ENCODE measurements around the gene MCM3AP. TPM values are rescaled to one million over a fixed set of nuclear protein-coding genes. Genes with fewer than 3 reads are reported as not detected.

The MCM3AP gene
- polyA plus RNA-seq, 4 donors, result 65.3 to 106 (median 73.4) TPM

DNA sequence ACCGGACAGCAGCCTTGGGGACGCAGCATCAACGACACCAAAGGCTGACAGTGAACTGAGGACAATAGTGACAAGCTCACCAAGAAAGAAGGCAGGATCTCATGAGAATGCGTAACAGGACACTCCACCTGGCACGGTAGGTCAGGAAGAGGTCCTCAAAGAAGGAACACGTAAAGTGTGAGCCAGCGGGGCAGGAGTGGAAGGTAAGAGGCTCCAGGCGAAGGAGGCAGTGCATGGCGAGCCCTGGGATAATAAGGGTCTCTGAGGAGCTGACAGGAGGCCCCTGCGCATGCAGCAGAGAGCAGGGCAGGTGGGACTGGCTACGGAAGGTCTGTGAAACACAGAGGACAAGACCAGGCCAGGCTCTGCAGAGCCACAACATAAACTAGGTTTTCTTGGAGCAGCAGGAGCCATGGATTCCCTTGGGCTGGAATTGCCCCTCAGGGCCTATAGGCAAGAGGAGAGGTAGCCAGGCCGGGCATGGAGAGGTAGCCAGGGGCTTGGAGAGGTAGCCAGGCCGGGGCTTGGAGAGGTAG, 65.1 kb downstream of the MCM3AP start:
- no peak for DNase-seq (ENCODE audit: low read depth in 4 of 4, low spot score in 3 of 4)

DNA sequence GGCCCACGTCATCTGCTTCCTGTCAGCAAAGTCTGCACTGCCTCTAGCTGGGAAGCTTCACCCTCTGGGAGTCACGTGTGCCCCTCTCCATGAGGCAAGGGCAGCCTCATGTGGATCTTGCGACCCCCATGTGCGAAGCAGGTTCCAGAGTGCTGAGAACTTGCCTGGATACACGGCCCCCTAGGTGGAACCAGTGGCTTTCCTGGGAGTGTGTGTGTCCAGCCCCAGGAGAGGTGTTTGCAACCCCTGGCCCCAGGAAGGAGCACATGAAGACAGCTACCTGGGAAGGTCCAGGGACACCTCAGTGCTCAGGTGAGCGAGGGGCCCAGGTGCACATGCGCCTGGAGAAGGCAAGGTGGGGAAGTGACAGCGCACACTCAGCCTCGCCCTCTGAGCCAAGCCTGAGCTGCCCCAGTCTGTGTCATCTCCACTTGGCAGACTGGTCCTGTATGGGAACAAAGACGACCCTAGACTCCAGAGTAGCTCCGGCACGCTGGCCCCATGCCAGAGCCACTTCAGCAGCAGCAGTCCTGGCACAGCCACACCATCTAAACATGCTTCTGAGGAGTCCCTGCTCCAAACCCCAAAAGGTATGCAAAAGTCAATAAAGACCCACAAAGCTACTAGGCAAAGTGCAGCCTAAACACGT, 65.7 kb downstream of the MCM3AP start:
- DNase-seq (ENCODE audit: low read depth in 4 of 4, low spot score in 3 of 4), result no peak

- DNase-seq (ENCODE audit: low read depth in 4 of 4, low spot score in 3 of 4), result no peak
These were observed 66.4 kb downstream of the MCM3AP start for GRCh38 chr21:46218906-46219590.

- DNase-seq (ENCODE audit: low read depth in 4 of 4, low spot score in 3 of 4), result no peak
These were observed 67.8 kb downstream of the MCM3AP start for GRCh38 chr21:46217511-46218196.

- DNase-seq (ENCODE audit: low read depth in 4 of 4, low spot score in 3 of 4), result no peak
These were observed 69.2 kb downstream of the MCM3AP start for GRCh38 chr21:46216132-46216747.

GRCh38 chr21:46215436-46216131, 69.8 kb downstream of the MCM3AP start:
- no peak for DNase-seq (ENCODE audit: low read depth in 4 of 4, low spot score in 3 of 4)

DNA sequence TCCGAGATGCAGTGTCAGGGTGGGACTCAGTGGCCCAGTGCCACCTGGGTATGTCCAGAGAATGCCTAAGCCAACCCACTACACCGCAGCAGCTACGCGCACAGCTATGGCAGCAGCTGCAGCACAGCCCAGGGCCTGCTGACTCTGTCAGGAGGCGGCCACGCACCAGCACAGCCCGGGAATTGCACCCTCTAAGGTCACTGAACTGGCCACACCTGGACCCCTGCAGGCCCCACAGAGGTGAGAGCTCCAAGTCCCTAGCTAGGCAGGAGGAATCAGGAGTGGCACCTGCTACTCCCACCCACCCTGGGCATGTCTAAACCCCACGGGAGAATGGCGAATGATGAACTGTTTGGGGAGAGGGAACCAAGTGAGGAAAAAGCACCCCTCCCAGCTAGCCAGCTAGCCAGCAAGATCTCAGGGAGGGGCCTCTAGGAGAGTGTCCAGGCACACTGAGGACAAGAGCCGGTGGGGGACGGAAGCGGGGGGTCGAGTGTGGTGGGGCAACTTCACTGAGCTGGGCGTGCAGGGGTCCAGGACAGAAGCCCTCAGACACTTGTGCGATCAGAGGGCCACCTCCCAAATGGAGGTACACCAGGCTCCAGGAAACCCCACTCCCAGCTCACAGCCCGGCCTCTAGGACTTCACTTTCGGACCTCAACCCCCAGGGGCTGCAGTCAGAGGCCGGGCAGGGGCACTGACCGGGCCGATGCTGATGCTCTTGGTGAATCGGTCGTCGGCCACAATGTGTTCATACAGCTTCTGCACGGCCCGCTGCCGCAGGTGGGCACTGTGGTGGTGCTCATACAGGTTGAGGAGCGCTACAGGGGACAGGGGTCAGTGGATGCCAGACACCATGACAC, 70.7 kb downstream of the MCM3AP start:
- DNase-seq (ENCODE audit: low read depth in 4 of 4, low spot score in 3 of 4), result no peak

GRCh38 chr21:46213620-46214286, 71.7 kb downstream of the MCM3AP start:
- no peak for DNase-seq (ENCODE audit: low read depth in 4 of 4, low spot score in 3 of 4)

DNA sequence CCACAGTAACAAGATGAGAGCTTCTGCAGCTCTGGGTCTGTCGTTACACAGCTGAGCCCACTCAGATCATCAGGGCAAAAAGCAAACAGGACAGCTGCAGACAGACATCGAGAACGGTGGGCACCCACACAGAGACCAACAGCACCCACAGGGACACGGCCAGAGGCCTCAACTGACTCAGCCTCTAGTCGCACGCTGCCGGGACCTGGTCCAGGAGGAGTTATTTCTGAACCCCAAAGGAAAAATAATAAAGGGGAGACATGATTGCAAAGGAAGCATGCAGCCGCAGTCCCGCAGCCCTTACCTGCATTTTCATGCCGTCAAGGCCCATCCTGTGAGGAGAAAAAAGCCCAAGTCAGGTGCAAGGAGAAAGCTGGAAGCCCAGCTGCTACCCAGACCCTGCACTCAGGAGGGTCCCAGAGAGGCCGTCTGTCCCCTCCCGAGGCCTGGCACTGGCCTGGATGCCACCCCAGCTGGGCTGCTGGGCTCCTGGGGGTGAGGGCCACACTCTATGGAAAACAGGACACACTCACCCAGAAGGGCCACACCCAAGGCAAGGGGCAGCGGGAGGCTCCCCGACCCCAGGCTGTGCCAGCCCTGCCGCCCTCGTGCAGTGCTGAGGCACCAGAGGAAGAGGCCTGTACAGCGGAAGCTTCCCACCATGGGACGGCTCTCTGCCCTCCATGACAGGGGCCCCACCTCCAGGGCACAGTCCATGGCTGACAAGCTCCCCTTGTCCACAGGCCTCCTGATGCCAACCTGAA, 72.5 kb downstream of the MCM3AP start:
- DNase-seq (ENCODE audit: low read depth in 4 of 4, low spot score in 3 of 4), result no peak

DNA sequence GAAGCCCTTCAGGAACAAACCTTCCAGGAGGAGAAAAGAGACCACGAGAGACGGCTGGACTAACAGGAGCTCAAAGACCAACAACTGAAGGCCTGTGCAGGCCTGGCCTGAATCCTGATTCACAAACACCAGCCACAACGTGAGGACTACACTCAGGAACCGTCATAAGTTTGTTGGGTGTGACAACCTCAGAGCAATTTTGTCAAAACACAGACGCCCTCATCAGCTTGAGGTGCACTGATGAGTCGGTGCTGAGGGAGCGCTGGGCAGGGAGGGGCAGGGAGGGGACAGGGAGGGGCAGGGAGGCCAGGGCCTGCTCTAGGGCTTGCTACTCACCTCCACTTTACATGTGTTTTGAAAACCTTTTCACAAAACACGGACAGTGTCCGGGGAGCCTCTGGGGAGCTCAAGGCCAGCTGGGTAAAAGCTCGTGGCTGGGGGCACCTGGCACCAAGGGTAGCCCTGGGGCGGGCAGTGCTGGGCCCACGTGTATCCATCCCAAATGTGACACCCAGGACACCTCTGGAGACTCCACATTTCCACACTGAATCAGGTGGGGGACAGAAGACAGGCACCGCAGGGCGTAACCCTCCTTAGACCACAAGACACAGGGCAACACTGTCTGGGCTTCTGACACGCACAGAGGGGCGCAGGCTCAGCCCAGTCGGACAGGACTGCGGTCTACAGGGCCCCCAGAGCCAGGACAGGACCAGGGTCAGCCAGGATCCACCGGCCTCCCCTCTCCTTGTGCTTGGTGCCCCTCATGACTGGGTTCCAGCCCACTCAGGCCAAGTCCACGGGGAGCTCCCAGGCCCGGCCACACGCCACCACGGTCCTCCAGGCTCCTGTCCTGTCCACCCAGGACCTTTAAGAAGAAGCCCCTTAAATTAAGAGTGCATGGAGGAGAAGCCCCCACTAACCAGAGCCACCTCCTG, 73.4 kb downstream of the MCM3AP start:
- no peak for DNase-seq (ENCODE audit: low read depth in 4 of 4, low spot score in 3 of 4)

GRCh38 chr21:46211376-46211775, 74.0 kb downstream of the MCM3AP start:
- no peak for DNase-seq (ENCODE audit: low read depth in 4 of 4, low spot score in 3 of 4)

GRCh38 chr21:46210378-46211136, 74.9 kb downstream of the MCM3AP start:
- DNase-seq (ENCODE audit: low read depth in 4 of 4, low spot score in 3 of 4), result no peak

DNA sequence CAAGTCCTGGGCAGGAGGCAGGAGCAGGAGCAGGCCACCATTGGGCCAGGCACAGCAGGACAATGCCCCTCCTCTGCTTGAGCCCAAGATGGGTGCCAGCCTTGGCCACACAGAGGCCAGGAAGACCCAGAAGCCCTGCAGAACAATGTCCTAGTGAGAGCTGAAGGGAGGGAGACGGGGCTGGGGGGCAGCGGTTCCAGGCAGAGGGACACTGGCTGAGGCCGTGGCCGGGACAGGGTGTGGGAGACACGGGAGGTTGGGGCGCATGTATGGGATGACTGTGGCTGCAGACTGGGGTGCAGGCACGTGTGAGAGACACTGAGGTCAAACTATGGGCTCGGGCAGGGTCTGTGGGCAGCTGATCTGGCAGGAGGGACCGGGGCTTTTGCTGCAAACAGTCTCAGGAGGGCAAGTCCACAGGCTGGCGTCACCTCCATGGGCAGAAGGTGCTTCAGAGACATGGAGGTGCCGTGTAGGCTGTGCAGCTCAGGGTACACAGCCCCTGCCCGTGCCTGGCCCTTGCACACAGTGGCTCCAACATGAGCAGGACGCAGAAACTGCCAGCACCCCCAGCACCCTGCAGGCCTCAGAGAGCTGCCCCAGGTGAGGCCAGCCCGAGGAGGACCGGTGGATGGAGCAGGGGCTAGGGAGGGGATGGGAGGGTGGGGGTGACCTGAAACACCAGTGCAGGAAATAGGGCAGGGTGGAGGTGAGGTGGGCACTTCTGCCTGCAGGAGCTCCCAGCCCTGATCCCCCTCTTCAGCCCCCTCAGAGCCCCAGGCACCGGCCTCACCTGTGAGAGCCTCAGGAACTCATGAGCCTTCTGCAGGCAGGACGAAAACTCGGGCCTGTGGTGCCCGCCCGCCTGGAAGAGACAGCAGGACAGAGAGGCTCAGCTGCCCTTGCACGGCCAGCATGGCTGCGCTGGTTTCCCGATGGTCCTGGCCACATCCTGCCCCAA, 76.4 kb downstream of the MCM3AP start:
- DNase-seq (ENCODE audit: low read depth in 4 of 4, low spot score in 3 of 4), result no peak

DNA sequence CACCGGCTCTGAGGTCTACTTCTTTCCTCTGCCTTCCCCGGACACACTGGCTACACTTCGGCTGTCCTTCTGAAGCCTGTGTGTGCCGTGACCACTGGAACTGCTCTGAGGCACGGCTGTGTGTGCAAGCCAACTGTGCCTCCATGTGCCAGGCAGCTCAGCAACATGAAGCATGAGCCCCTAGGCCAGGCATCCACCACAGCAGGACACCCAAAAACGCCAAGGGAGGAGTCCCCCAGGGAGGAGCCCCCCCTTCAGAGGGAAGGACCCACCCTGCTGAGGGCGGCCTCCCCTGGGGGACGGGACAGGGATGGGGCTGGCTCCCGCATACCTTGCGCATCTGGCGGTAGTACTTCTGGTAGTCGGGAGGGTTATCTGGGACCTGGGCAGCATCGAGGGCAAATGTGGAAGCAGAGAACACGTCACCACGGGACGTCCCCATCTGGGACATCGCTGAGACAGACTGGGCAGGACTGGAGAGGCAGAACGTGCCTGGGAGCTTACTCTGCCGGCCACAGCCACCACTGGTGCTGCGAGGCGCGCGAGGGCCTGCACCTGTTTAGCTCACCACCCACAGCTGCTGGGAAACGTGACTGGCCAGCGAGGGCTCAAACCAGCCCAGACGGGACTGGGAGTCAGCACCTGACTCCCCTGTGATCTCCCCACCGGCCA, 77.4 kb downstream of the MCM3AP start:
- no peak for DNase-seq (ENCODE audit: low read depth in 4 of 4, low spot score in 3 of 4)
